IMR-90 (cell line): ENCODE data around the gene MAT1A. TPM values are rescaled to one million over a fixed set of nuclear protein-coding genes. Genes with fewer than 3 reads are reported as not detected.

Experiments
- ATAC-seq: fragments of 200-7000 bp; cut with Tn5 transposase; 2 replicates; pipeline ENCODE4 v1.9.1; 2020; ENCODE audit warnings: low read depth, mild to moderate bottlenecking, moderate library complexity
- BruUV-seq: library from RNA; stranded (reverse); fragments of 400-500 nt; replicated peaks from 2 replicates; lab custom pipeline; 2021; lab: Mats Ljungman, UMichigan
- CTCF ChIA-PET: fragments of 300-600 bp; formaldehyde crosslinking; extraction: SDS; loops from one replicate; lab custom pipeline; 2021; ENCODE audit warnings: antibody characterized with exemption; lab: Yijun Ruan, JAX
- POLR2A ChIA-PET: fragments of 300-600 bp; sonication (Branson Sonifier 250); formaldehyde crosslinking; loops from one replicate; lab custom pipeline; 2022; ENCODE audit warnings: antibody characterized with exemption; ENCODE audit not compliant: unreplicated experiment; lab: Charles Lee
- DNase-seq: peaks from one replicate; pipeline ENCODE4 v3.0.0; 2013
- H2AFZ ChIP-seq: replicated peaks from 2 replicates; pipeline ENCODE3; 2013; ENCODE audit warnings: low read length, mild to moderate bottlenecking; ENCODE audit not compliant: poor library complexity
- H2AK5ac ChIP-seq: 2 replicates; pipeline ENCODE4 v1.6.1; 2013; ENCODE audit warnings: low read depth, low read length, inconsistent platforms
- H2AK9ac ChIP-seq: replicated peaks from 2 replicates; pipeline ENCODE3; 2013; ENCODE audit warnings: mild to moderate bottlenecking, low read depth, low read length, moderate library complexity; ENCODE audit not compliant: poor library complexity
- H2BK120ac ChIP-seq: 2 replicates; pipeline ENCODE4 v1.6.1; 2013; ENCODE audit warnings: low read depth, low read length, inconsistent platforms
- H2BK15ac ChIP-seq: 3 replicates; pipeline ENCODE4 v1.6.1; 2013; ENCODE audit warnings: low read depth, low read length, inconsistent platforms
- H2BK20ac ChIP-seq: 2 replicates; pipeline ENCODE4 v1.6.1; 2013; ENCODE audit warnings: low read depth, mild to moderate bottlenecking, inconsistent platforms, low read length, moderate library complexity
- H2BK5ac ChIP-seq: 2 replicates; pipeline ENCODE4 v1.6.1; 2013; ENCODE audit warnings: mild to moderate bottlenecking, low read depth, low read length, inconsistent platforms; ENCODE audit not compliant: poor library complexity, severe bottlenecking
- H3K14ac ChIP-seq: replicated peaks from 2 replicates; pipeline ENCODE4 v1.6.1; 2013; ENCODE audit warnings: low read depth, low read length, inconsistent platforms
- H3K18ac ChIP-seq: 2 replicates; pipeline ENCODE4 v1.6.1; 2013; ENCODE audit warnings: low read depth, low read length, control low read depth
- H3K23ac ChIP-seq: 2 replicates; pipeline ENCODE4 v1.6.1; 2013; ENCODE audit warnings: low read depth, low read length, inconsistent platforms
- H3K27ac ChIP-seq: 2 replicates; pipeline ENCODE4 v1.5.1; 2013; ENCODE audit warnings: mild to moderate bottlenecking, control low read depth, low read length; ENCODE audit not compliant: insufficient read depth
- H3K27me3 ChIP-seq: 2 replicates; pipeline ENCODE4 v1.6.1; 2013; ENCODE audit warnings: low read length; ENCODE audit not compliant: control insufficient read depth, insufficient read depth
- H3K36me3 ChIP-seq: 2 replicates; pipeline ENCODE4 v1.6.1; 2013; ENCODE audit warnings: low read length, mixed read lengths; ENCODE audit not compliant: control insufficient read depth, insufficient read depth
- H3K4ac ChIP-seq: 2 replicates; pipeline ENCODE4 v1.6.1; 2013; ENCODE audit warnings: low read depth, low read length, inconsistent platforms
- H3K4me1 ChIP-seq: 2 replicates; pipeline ENCODE4 v1.6.1; 2013; ENCODE audit warnings: low read length, mixed read lengths; ENCODE audit not compliant: control insufficient read depth, insufficient read depth
- H3K4me2 ChIP-seq: 2 replicates; pipeline ENCODE4 v1.6.1; 2013; ENCODE audit warnings: low read depth, mild to moderate bottlenecking, control low read depth, low read length, moderate library complexity
- H3K4me3 ChIP-seq: 2 replicates; pipeline ENCODE4 v1.5.1; 2013; ENCODE audit warnings: low read depth, mild to moderate bottlenecking, control low read depth, low read length, moderate library complexity; ENCODE audit not compliant: insufficient read depth
- H3K56ac ChIP-seq: 2 replicates; pipeline ENCODE4 v1.6.1; 2013; ENCODE audit warnings: low read length, inconsistent platforms; ENCODE audit not compliant: insufficient read depth; ENCODE audit errors: extremely low read depth
- H3K79me1 ChIP-seq, 2 experiments: 2 replicates each; pipeline ENCODE4 v1.6.1; 2013; ENCODE audit warnings: low read length in 2 of 2, inconsistent platforms in 1 of 2, low read depth in 1 of 2
- H3K9ac ChIP-seq: 2 replicates; pipeline ENCODE4 v1.6.1; 2013; ENCODE audit warnings: low read depth, low read length, control low read depth
- H3K9me1 ChIP-seq: 2 replicates; pipeline ENCODE4 v1.6.1; 2013; ENCODE audit warnings: low read length, inconsistent platforms; ENCODE audit not compliant: insufficient read depth
- H3K9me3 ChIP-seq: 2 replicates; pipeline ENCODE4 v1.6.1; 2013; ENCODE audit warnings: low read length; ENCODE audit not compliant: control insufficient read depth, insufficient read depth
- H4K20me1 ChIP-seq: 2 replicates; pipeline ENCODE4 v1.6.1; 2013; ENCODE audit warnings: low read length, inconsistent platforms; ENCODE audit not compliant: insufficient read depth
- H4K5ac ChIP-seq: 2 replicates; pipeline ENCODE4 v1.6.1; 2013; ENCODE audit warnings: mild to moderate bottlenecking, low read depth, low read length, control low read depth
- H4K8ac ChIP-seq, 2 experiments: 2 replicates each; pipeline ENCODE4 v1.6.1; 2013; ENCODE audit warnings: low read depth in 2 of 2, low read length in 2 of 2, control low read depth in 1 of 2, inconsistent platforms in 1 of 2
- H4K91ac ChIP-seq: 2 replicates; pipeline ENCODE4 v1.6.1; 2013; ENCODE audit warnings: low read depth, low read length, inconsistent platforms; ENCODE audit not compliant: insufficient read depth
- BHLHE40 ChIP-seq: fragments of 150-350 bp; IDR thresholded peaks from 2 replicates; pipeline ENCODE4 v1.6.1; 2016; ENCODE audit warnings: mild to moderate bottlenecking, low read depth, low read length
- CEBPB ChIP-seq: IDR thresholded peaks from 2 replicates; pipeline ENCODE4 v1.6.1; 2012; ENCODE audit warnings: low read depth, low read length, improper control_type of control experiment
- FOS ChIP-seq: fragments of 150-350 bp; IDR thresholded peaks from 2 replicates; pipeline ENCODE4 v1.6.1; 2016; ENCODE audit warnings: low read depth, low read length
- MAFK ChIP-seq: IDR thresholded peaks from 2 replicates; pipeline ENCODE4 v1.6.1; 2012; ENCODE audit warnings: low read depth, low read length, improper control_type of control experiment
- MXI1 ChIP-seq: IDR thresholded peaks from 2 replicates; pipeline ENCODE4 v1.6.1; 2012; ENCODE audit warnings: low read depth, mild to moderate bottlenecking, low read length, moderate library complexity, borderline replicate concordance
- NFE2L2 ChIP-seq: fragments of 150-350 bp; IDR thresholded peaks from 2 replicates; pipeline ENCODE4 v1.6.1; 2016; ENCODE audit warnings: low read depth, mild to moderate bottlenecking, low read length
- POLR2A ChIP-seq: IDR thresholded peaks from 2 replicates; pipeline ENCODE4 v1.6.1; 2012; ENCODE audit warnings: mild to moderate bottlenecking, low read depth, low read length
- RFX5 ChIP-seq: IDR thresholded peaks from 2 replicates; pipeline ENCODE4 v1.8.0; 2012; ENCODE audit warnings: low read depth, mild to moderate bottlenecking, low read length, moderate library complexity
- SMC3 ChIP-seq: fragments of 150-350 bp; IDR thresholded peaks from 2 replicates; pipeline ENCODE4 v1.6.1; 2016; ENCODE audit warnings: low read depth, mild to moderate bottlenecking, antibody characterized with exemption, low read length, moderate library complexity
- USF2 ChIP-seq: fragments of 150-350 bp; IDR thresholded peaks from 2 replicates; pipeline ENCODE4 v1.6.1; 2017; ENCODE audit warnings: mild to moderate bottlenecking, antibody characterized with exemption, low read length, low read depth
- WGBS, 2 experiments: methylation state at CpG; one replicate each; pipeline versions ENCODE4 v1.1.5 to v1.1.7; 2013; ENCODE audit warnings: missing lambda C conversion rate in 2 of 2; ENCODE audit not compliant: insufficient read length in 1 of 2; ENCODE audit errors: extremely low coverage in 2 of 2; 5-methylcytosine and 5-hydroxymethylcytosine counted together
- dilution Hi-C: fragments of 300-500 bp; cut with HindIII; formaldehyde crosslinking; loops from one replicate; pipeline ENCODE4 v1.14.3; 2018; ENCODE audit warnings: low sequenced_read_pairs; ENCODE audit not compliant: unreplicated experiment
- in situ Hi-C: fragments of 300-500 bp; cut with MboI; formaldehyde crosslinking; loops from 3 replicates; pipeline ENCODE4 v1.14.3; 2019; ENCODE audit warnings: low sequenced_read_pairs, inconsistent platforms, mixed read lengths
- intact Hi-C: fragments of 100-400 bp; cut with micrococcal nuclease; formaldehyde crosslinking; loops from 2 replicates; pipeline ENCODE4 v1.10.0; 2022
- polyA plus RNA-seq, 3 experiments: library from polyadenylated mRNA; depleted of rRNA; stranded (reverse); fragments of >200 nt; gene quantifications; 2 replicates each; pipeline ENCODE4 v1.2.3, GENCODE V29; 2012; ENCODE audit warnings: low replicate concordance in 1 of 3
- total RNA-seq: library from RNA; depleted of rRNA; stranded (reverse); fragments of >200 nt; gene quantifications from 2 replicates; pipeline ENCODE4 v1.2.3, GENCODE V29; 2012
- TF ChIP-seq, protein P1 (sequence below): conservative IDR thresholded peaks from 2 replicates; pipeline ENCODE4 v1.5.1; 2012; ENCODE audit warnings: mild to moderate bottlenecking, low read depth, low read length, improper control_type of control experiment
- TF ChIP-seq, protein P2 (sequence below): fragments of 150-350 bp; IDR thresholded peaks from 2 replicates; pipeline ENCODE4 v1.6.1; 2016; ENCODE audit warnings: low read depth, mild to moderate bottlenecking, low read length, moderate library complexity, borderline replicate concordance

MAT1A gene
- total and polyA plus RNA-seq, 2 of the 4 experiments (the other 2 are of a cell fraction): not detected

- Histone ChIP-seq H3K27ac (no peak overlapping the region), H4K8ac (no peak overlapping the region), H3K18ac (no peak overlapping the region), H4K91ac (no peak overlapping the region), H3K4me3 (no peak overlapping the region), H2BK5ac (no peak overlapping the region), H3K9me1 (no peaks in the 10 kb centered on the region; the same call in 1 of the 2 replicates), H2AK9ac (no peak overlapping the region), H3K9me3 (no peaks in the 10 kb centered on the region), H2BK20ac (no peak overlapping the region), H3K14ac (no peak overlapping the region), H2BK120ac (no peak overlapping the region), H3K9ac (no peak overlapping the region), H2AK5ac (no peak overlapping the region), H3K4me1 (no peaks in the 10 kb centered on the region; the same call in 1 of the 2 replicates), H3K4me2 (no peak overlapping the region), H2BK15ac (no peak overlapping the region), H4K20me1 (no peaks in the 10 kb centered on the region), H3K79me1 (no peaks in the 10 kb centered on the region), H3K36me3 (no peaks in the 10 kb centered on the region), H3K27me3 (peaks cover 18% of the 10 kb centered on the region), H3K56ac (no peak overlapping the region), H3K23ac (no peak overlapping the region), H4K5ac (no peak overlapping the region), H3K4ac (no peak overlapping the region), H2AFZ (no peak overlapping the region)
- CTCF ChIA-PET: no interaction called here
- ATAC-seq: no peak
- in situ Hi-C loops: loop anchor here (25.0 kb wide), 1 partner anchor 709 kb away; the partner anchor contains the start of gene SFTPA2
- BruUV-seq: no TSS peak
- intact Hi-C loops: no loop called here
- no peak for DNase-seq
- dilution Hi-C loops: no loop called here
- POLR2A ChIA-PET: no interaction called here
- WGBS, 2 experiments: no CpG with 5 or more reads among the region's 5 CpGs
- TF ChIP-seq, protein P1, sequence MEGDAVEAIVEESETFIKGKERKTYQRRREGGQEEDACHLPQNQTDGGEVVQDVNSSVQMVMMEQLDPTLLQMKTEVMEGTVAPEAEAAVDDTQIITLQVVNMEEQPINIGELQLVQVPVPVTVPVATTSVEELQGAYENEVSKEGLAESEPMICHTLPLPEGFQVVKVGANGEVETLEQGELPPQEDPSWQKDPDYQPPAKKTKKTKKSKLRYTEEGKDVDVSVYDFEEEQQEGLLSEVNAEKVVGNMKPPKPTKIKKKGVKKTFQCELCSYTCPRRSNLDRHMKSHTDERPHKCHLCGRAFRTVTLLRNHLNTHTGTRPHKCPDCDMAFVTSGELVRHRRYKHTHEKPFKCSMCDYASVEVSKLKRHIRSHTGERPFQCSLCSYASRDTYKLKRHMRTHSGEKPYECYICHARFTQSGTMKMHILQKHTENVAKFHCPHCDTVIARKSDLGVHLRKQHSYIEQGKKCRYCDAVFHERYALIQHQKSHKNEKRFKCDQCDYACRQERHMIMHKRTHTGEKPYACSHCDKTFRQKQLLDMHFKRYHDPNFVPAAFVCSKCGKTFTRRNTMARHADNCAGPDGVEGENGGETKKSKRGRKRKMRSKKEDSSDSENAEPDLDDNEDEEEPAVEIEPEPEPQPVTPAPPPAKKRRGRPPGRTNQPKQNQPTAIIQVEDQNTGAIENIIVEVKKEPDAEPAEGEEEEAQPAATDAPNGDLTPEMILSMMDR: no peak
- TF ChIP-seq USF2 (no peak), MXI1 (no peak), POLR2A (no peak), CEBPB (no peak), RFX5 (no peak), FOS (no peak), NFE2L2 (no peak), SMC3 (no peak), BHLHE40 (no peak), MAFK (no peak)
- TF ChIP-seq, protein P2, sequence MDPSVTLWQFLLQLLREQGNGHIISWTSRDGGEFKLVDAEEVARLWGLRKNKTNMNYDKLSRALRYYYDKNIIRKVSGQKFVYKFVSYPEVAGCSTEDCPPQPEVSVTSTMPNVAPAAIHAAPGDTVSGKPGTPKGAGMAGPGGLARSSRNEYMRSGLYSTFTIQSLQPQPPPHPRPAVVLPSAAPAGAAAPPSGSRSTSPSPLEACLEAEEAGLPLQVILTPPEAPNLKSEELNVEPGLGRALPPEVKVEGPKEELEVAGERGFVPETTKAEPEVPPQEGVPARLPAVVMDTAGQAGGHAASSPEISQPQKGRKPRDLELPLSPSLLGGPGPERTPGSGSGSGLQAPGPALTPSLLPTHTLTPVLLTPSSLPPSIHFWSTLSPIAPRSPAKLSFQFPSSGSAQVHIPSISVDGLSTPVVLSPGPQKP: no peak
Observed at GRCh38 chr10:80271416-80271815, 18.0 kb downstream of the MAT1A start.
